HCT116 (cell line): ENCODE data around the gene SLC24A3. TPM values are rescaled to one million over a fixed set of nuclear protein-coding genes. Genes with fewer than 3 reads are reported as not detected.

Experiments used
- ATAC-seq: fragments of 200-7000 bp; cut with Tn5 transposase; 2 replicates; pipeline ENCODE4 v1.9.1; 2020; ENCODE audit warnings: mild to moderate bottlenecking, moderate library complexity
- BruUV-seq: library from RNA; stranded (reverse); fragments of 400-500 nt; replicated peaks from 2 replicates; lab custom pipeline; 2021; lab: Mats Ljungman, UMichigan
- CTCF ChIA-PET: fragments of 300-600 bp; sonication (Branson Sonifier 250); formaldehyde crosslinking; loops from one replicate; lab custom pipeline; 2021; ENCODE audit warnings: antibody characterized with exemption; lab: Charles Lee
- POLR2A ChIA-PET: fragments of 300-600, 350-600 bp; sonication (Branson Sonifier 250); formaldehyde crosslinking; loops from one replicate; lab custom pipeline; 2021; ENCODE audit warnings: antibody characterized with exemption; lab: Charles Lee
- RAD21 ChIA-PET, 2 experiments: fragments of 300-600 bp; sonication (Branson Sonifier 250); formaldehyde crosslinking; loops; one replicate each; lab custom pipeline; 2023; ENCODE audit warnings: low total read pairs in 2 of 2; ENCODE audit not compliant: uncharacterized antibody in 2 of 2, unreplicated experiment in 2 of 2, low non-redundant PET in 1 of 2; lab: Charles Lee
- DNase-seq: peaks from one replicate; pipeline ENCODE4 v3.0.0-alpha.2; 2010; ENCODE audit warnings: low read depth, low spot score
- H2AFZ ChIP-seq: fragments of 200-600 bp; shearing (Covaris generic), sonication (generic); 2 replicates; pipeline ENCODE4 v1.6.1; 2017; ENCODE audit warnings: low read depth, mixed run types, mixed read lengths, antibody characterized with exemption, low read length; ENCODE audit not compliant: poor library complexity, severe bottlenecking
- H3K27ac ChIP-seq: 2 replicates; pipeline ENCODE4 v1.5.1; 2012; ENCODE audit warnings: low read depth, low read length
- H3K27me3 ChIP-seq: fragments of 200-600 bp; sonication (generic); 2 replicates; pipeline ENCODE4 v1.6.1; 2016; ENCODE audit warnings: mixed run types, low read length, mixed read lengths; ENCODE audit not compliant: insufficient read depth
- H3K36me3 ChIP-seq, 2 experiments: fragments of 200-500 bp in 1 of 2; fragments of 200-600 bp in 1 of 2; sonication (Bioruptor generic) in 1 of 2; sonication (generic) in 1 of 2; 2 replicates each; pipeline versions ENCODE4 v1.5.1 to v1.6.1; 2014 to 2016; ENCODE audit warnings: low read length in 2 of 2, inconsistent platforms in 1 of 2, mixed read lengths in 1 of 2, mixed run types in 1 of 2; ENCODE audit not compliant: insufficient read depth in 2 of 2, control insufficient read depth in 1 of 2
- H3K4me1 ChIP-seq, 2 experiments: fragments of 200-600 bp in 1 of 2; sonication (generic) in 1 of 2; 2 replicates each; pipeline versions ENCODE4 v1.5.1 to v1.6.1; 2012 to 2017; ENCODE audit warnings: low read length in 2 of 2, inconsistent platforms in 1 of 2, mild to moderate bottlenecking in 1 of 2, mixed read lengths in 1 of 2, mixed run types in 1 of 2, moderate library complexity in 1 of 2; ENCODE audit not compliant: insufficient read depth in 2 of 2, control insufficient read depth in 1 of 2
- H3K4me2 ChIP-seq: fragments of 200-600 bp; sonication (generic); 2 replicates; pipeline ENCODE4 v1.6.1; 2017; ENCODE audit warnings: mixed run types, low read length, mixed read lengths
- H3K4me3 ChIP-seq, 2 experiments: fragments of 200-600 bp in 1 of 2; sonication (generic) in 1 of 2; replicated peaks in 1 of 2; 2 replicates each; pipeline ENCODE4 v1.5.1; 2011 to 2016; ENCODE audit warnings: low read length in 2 of 2, control low read depth in 1 of 2, low read depth in 1 of 2, mild to moderate bottlenecking in 1 of 2, mixed read lengths in 1 of 2, mixed run types in 1 of 2
- H3K79me2 ChIP-seq: fragments of 200-600 bp; sonication (generic); 2 replicates; pipeline ENCODE4 v1.6.1; 2017; ENCODE audit warnings: mild to moderate bottlenecking, mixed run types, low read length, moderate library complexity, mixed read lengths; ENCODE audit not compliant: insufficient read depth
- H3K9ac ChIP-seq: fragments of 200-600 bp; sonication (generic); 2 replicates; pipeline ENCODE4 v1.6.1; 2016; ENCODE audit warnings: low read length, mixed read lengths
- H3K9me2 ChIP-seq: fragments of 200-600 bp; sonication (generic), shearing (Covaris generic); 2 replicates; pipeline ENCODE4 v1.6.1; 2017; ENCODE audit warnings: mixed run types, mild to moderate bottlenecking, moderate library complexity; ENCODE audit not compliant: insufficient read depth
- H3K9me3 ChIP-seq, 2 experiments: fragments of 200-500 bp in 1 of 2; fragments of 200-600 bp in 1 of 2; sonication (Bioruptor generic) in 1 of 2; sonication (generic) in 1 of 2; 2 replicates each; pipeline ENCODE4 v1.6.1; 2014 to 2017; ENCODE audit warnings: low read length in 2 of 2, mixed read lengths in 2 of 2, inconsistent platforms in 1 of 2, low read depth in 1 of 2, mild to moderate bottlenecking in 1 of 2, mixed run types in 1 of 2, moderate library complexity in 1 of 2; ENCODE audit not compliant: control insufficient read depth in 1 of 2, insufficient read depth in 1 of 2
- H4K20me1 ChIP-seq: fragments of 200-600 bp; sonication (generic), shearing (Covaris generic); 2 replicates; pipeline ENCODE4 v1.6.1; 2017; ENCODE audit warnings: mixed run types, mild to moderate bottlenecking, moderate library complexity; ENCODE audit not compliant: insufficient read depth
- CBX3 ChIP-seq: IDR thresholded peaks from 2 replicates; pipeline ENCODE4 v1.6.1; 2012; ENCODE audit warnings: low read depth
- EZH2 ChIP-seq: fragments of 200-600 bp; sonication (generic); IDR thresholded peaks from 2 replicates; pipeline ENCODE4 v1.6.1; 2017; ENCODE audit warnings: antibody characterized with exemption, mixed run types
- SIN3A ChIP-seq: IDR thresholded peaks from 2 replicates; pipeline ENCODE4 v1.6.1; 2012; ENCODE audit warnings: low read depth
- SP1 ChIP-seq: IDR thresholded peaks from 2 replicates; pipeline ENCODE4 v1.6.1; 2012; ENCODE audit warnings: low read depth
- TCF7L2 ChIP-seq: IDR thresholded peaks from 2 replicates; pipeline ENCODE4 v1.7.0; 2011; ENCODE audit warnings: borderline replicate concordance, inconsistent platforms; ENCODE audit not compliant: insufficient read depth, insufficient read length; ENCODE audit errors: extremely low read depth
- ZFX ChIP-seq: fragments of 450-650 bp; IDR thresholded peaks from 2 replicates; pipeline ENCODE4 v1.6.1; 2017
- ZNF274 ChIP-seq: fragments of 200-500 bp; sonication (Bioruptor generic); IDR thresholded peaks from 2 replicates; pipeline ENCODE4 v1.6.1; 2014; ENCODE audit warnings: mild to moderate bottlenecking, low read depth, low read length, inconsistent platforms
- intact Hi-C: fragments of 100-400 bp; cut with micrococcal nuclease; formaldehyde crosslinking; loops from 2 replicates; pipeline ENCODE4 v1.10.0; 2022
- total RNA-seq: library from RNA; stranded (reverse); gene quantifications from one replicate; pipeline ENCODE4 v1.2.1, GENCODE V29; 2021; ENCODE audit not compliant: unreplicated experiment
- TF ChIP-seq, protein P1 (sequence below), 3 experiments: fragments of 200-600 bp in 1 of 3; sonication (generic) in 1 of 3; IDR thresholded peaks in 2 of 3; conservative IDR thresholded peaks in 1 of 3; 2 replicates each; pipeline ENCODE4 v1.5.1; 2012 to 2017; ENCODE audit warnings: low read depth in 2 of 3, low read length in 2 of 3, antibody characterized with exemption in 1 of 3, borderline replicate concordance in 1 of 3, control low read depth in 1 of 3, mild to moderate bottlenecking in 1 of 3, mixed read lengths in 1 of 3, mixed run types in 1 of 3, moderate library complexity in 1 of 3; ENCODE audit not compliant: insufficient read depth in 1 of 3
- TF ChIP-seq, protein P2 (sequence below): IDR thresholded peaks from 2 replicates; pipeline ENCODE4 v1.6.1; 2011; ENCODE audit warnings: mild to moderate bottlenecking, low read length, moderate library complexity; ENCODE audit not compliant: insufficient replicate concordance; ENCODE audit errors: extremely low read depth
- TF ChIP-seq, protein P3 (sequence below): IDR thresholded peaks from 2 replicates; pipeline ENCODE4 v1.6.1; 2012; ENCODE audit warnings: low read depth

The SLC24A3 gene
- total RNA-seq, 1 experiment from 2014 or later, result not detected

DNA sequence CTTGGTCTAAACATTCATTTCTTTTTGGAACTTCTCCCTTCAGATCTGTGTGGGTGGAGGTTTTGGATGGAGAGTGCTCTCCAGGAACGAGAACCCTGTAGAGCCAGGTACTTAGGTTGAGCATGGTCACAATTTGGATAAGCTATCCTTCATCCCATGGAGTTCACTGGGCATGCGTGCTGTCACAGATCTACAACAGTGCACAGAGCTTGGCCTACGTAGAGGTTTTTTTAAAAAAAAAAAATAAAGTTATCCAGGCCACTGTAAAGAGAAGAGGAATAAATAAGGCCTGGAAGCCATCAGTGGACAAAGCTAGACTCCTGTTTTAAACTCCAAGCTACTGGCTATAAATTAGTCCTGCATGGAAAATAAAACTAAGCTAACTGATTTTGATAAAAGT, 165.6 kb downstream of the SLC24A3 start (continued):
- TF ChIP-seq, protein P1, sequence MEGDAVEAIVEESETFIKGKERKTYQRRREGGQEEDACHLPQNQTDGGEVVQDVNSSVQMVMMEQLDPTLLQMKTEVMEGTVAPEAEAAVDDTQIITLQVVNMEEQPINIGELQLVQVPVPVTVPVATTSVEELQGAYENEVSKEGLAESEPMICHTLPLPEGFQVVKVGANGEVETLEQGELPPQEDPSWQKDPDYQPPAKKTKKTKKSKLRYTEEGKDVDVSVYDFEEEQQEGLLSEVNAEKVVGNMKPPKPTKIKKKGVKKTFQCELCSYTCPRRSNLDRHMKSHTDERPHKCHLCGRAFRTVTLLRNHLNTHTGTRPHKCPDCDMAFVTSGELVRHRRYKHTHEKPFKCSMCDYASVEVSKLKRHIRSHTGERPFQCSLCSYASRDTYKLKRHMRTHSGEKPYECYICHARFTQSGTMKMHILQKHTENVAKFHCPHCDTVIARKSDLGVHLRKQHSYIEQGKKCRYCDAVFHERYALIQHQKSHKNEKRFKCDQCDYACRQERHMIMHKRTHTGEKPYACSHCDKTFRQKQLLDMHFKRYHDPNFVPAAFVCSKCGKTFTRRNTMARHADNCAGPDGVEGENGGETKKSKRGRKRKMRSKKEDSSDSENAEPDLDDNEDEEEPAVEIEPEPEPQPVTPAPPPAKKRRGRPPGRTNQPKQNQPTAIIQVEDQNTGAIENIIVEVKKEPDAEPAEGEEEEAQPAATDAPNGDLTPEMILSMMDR (IDR thresholded peaks at IDR 0.05 in 2 of 3, conservative IDR thresholded peaks at IDR 0.05 in 1 of 3; ENCODE audit: borderline replicate concordance in 1 of 3, insufficient read depth in 1 of 3, low read depth in 2 of 3, low read length in 2 of 3), result no peak
- TF ChIP-seq EZH2, result no peak
- no peak for TF ChIP-seq ZFX
- no peak for TF ChIP-seq TCF7L2

DNA sequence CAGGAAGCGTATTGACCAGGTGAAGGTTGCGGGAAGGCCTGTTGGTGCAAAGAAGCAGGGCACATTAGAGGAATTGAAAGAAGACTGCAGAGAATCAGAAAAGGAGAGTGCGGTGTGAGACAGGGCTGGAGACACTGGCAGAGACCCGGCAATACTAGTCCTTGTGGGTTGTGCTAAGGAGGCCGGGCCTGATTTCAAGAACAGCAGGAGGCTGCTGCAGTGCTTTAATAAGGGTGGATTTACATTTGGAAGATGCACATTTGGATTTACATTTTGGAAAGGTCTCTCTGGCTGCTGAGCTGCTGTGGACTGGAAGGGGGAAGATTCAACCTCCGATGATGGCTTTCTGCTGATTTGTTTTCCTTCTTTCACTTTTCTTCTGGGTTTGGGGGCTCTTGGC, 167.8 kb downstream of the SLC24A3 start:
- Histone ChIP-seq H3K4me3 (no peak overlapping the region), H3K4me2 (no peak overlapping the region), H3K9me3 (no peaks in the 10 kb centered on the region; a peak in 1 of 4 replicates), H3K4me1 (no peaks in the 10 kb centered on the region), H2AFZ (no peak overlapping the region), H3K9me2 (no peaks in the 10 kb centered on the region), H3K36me3 (no peaks in the 10 kb centered on the region), H4K20me1 (no peaks in the 10 kb centered on the region), H3K9ac (no peak overlapping the region), H3K27me3 (no peaks in the 10 kb centered on the region), H3K27ac (no peak overlapping the region), H3K79me2 (no peaks in the 10 kb centered on the region)
- ChIA-PET POLR2A (no interaction called here), CTCF (no interaction called here), RAD21 (no interaction called here)
- TF ChIP-seq SIN3A, result no peak
- no peak for TF ChIP-seq SP1
- TF ChIP-seq, protein P2, sequence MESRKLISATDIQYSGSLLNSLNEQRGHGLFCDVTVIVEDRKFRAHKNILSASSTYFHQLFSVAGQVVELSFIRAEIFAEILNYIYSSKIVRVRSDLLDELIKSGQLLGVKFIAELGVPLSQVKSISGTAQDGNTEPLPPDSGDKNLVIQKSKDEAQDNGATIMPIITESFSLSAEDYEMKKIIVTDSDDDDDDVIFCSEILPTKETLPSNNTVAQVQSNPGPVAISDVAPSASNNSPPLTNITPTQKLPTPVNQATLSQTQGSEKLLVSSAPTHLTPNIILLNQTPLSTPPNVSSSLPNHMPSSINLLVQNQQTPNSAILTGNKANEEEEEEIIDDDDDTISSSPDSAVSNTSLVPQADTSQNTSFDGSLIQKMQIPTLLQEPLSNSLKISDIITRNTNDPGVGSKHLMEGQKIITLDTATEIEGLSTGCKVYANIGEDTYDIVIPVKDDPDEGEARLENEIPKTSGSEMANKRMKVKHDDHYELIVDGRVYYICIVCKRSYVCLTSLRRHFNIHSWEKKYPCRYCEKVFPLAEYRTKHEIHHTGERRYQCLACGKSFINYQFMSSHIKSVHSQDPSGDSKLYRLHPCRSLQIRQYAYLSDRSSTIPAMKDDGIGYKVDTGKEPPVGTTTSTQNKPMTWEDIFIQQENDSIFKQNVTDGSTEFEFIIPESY, result no peak
- TF ChIP-seq ZFX, result no peak
- TF ChIP-seq ZNF274, result no peak
- TF ChIP-seq CBX3, result no peak
- TF ChIP-seq, protein P3, sequence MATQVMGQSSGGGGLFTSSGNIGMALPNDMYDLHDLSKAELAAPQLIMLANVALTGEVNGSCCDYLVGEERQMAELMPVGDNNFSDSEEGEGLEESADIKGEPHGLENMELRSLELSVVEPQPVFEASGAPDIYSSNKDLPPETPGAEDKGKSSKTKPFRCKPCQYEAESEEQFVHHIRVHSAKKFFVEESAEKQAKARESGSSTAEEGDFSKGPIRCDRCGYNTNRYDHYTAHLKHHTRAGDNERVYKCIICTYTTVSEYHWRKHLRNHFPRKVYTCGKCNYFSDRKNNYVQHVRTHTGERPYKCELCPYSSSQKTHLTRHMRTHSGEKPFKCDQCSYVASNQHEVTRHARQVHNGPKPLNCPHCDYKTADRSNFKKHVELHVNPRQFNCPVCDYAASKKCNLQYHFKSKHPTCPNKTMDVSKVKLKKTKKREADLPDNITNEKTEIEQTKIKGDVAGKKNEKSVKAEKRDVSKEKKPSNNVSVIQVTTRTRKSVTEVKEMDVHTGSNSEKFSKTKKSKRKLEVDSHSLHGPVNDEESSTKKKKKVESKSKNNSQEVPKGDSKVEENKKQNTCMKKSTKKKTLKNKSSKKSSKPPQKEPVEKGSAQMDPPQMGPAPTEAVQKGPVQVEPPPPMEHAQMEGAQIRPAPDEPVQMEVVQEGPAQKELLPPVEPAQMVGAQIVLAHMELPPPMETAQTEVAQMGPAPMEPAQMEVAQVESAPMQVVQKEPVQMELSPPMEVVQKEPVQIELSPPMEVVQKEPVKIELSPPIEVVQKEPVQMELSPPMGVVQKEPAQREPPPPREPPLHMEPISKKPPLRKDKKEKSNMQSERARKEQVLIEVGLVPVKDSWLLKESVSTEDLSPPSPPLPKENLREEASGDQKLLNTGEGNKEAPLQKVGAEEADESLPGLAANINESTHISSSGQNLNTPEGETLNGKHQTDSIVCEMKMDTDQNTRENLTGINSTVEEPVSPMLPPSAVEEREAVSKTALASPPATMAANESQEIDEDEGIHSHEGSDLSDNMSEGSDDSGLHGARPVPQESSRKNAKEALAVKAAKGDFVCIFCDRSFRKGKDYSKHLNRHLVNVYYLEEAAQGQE, result no peak
- BruUV-seq, result no TSS peak
- DNase-seq (no peak), ATAC-seq (no peak)
- intact Hi-C loops, result no loop called here
